ENCODE data around the gene GNB3.

- TF ChIP-seq, protein P1, sequence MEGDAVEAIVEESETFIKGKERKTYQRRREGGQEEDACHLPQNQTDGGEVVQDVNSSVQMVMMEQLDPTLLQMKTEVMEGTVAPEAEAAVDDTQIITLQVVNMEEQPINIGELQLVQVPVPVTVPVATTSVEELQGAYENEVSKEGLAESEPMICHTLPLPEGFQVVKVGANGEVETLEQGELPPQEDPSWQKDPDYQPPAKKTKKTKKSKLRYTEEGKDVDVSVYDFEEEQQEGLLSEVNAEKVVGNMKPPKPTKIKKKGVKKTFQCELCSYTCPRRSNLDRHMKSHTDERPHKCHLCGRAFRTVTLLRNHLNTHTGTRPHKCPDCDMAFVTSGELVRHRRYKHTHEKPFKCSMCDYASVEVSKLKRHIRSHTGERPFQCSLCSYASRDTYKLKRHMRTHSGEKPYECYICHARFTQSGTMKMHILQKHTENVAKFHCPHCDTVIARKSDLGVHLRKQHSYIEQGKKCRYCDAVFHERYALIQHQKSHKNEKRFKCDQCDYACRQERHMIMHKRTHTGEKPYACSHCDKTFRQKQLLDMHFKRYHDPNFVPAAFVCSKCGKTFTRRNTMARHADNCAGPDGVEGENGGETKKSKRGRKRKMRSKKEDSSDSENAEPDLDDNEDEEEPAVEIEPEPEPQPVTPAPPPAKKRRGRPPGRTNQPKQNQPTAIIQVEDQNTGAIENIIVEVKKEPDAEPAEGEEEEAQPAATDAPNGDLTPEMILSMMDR (IDR thresholded peaks at IDR 0.05; ENCODE audit: extremely low read depth in 1 of 2, insufficient read depth in 1 of 2, low read depth in 1 of 2, low read length in 2 of 2), result peak in 1 of 2 donors; percentile 25
- no peak for TF ChIP-seq FOS (IDR thresholded peaks at IDR 0.05; ENCODE audit: borderline replicate concordance, insufficient read depth, low read length)
- TF ChIP-seq EZH2 (IDR thresholded peaks at IDR 0.05; ENCODE audit: borderline replicate concordance, low read depth, low read length, severe bottlenecking), result no peak
- TF ChIP-seq POLR2A (IDR thresholded peaks at IDR 0.05; ENCODE audit: low read depth, low read length), result no peak
- no peak for TF ChIP-seq JUN (IDR thresholded peaks at IDR 0.05; ENCODE audit: borderline replicate concordance, insufficient read depth, insufficient read length, low read depth)
- TF ChIP-seq, protein P2, sequence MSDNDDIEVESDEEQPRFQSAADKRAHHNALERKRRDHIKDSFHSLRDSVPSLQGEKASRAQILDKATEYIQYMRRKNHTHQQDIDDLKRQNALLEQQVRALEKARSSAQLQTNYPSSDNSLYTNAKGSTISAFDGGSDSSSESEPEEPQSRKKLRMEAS (IDR thresholded peaks at IDR 0.05; ENCODE audit: insufficient read depth, insufficient read length), result no peak
These were observed 27.7 kb downstream of the GNB3 start for GRCh38 chr12:6868211-6869048.

Data from endothelial cell of umbilical vein (primary cell).